Measurements from ENCODE around the gene LRRC49.

- TF ChIP-seq RAD21 (IDR thresholded peaks at IDR 0.05; ENCODE audit: insufficient read depth, low read depth, low read length) = no peak
- no peak for TF ChIP-seq FOS (IDR thresholded peaks at IDR 0.05; ENCODE audit: borderline replicate concordance, extremely low read depth, insufficient read length)
- no peak for TF ChIP-seq SREBF2 (IDR thresholded peaks at IDR 0.05; ENCODE audit: low read length)
- no peak for TF ChIP-seq USF2 (IDR thresholded peaks at IDR 0.05; ENCODE audit: borderline replicate concordance, low read depth, low read length)
- no peak for TF ChIP-seq CEBPB (IDR thresholded peaks at IDR 0.05; ENCODE audit: borderline replicate concordance in 1 of 2, low read depth in 2 of 2, low read length in 2 of 2)
- TF ChIP-seq CTCF (IDR thresholded peaks at IDR 0.05 in 2 of 3, conservative IDR thresholded peaks at IDR 0.05 in 1 of 3; ENCODE audit: control insufficient read depth in 2 of 3, extremely low read depth in 1 of 3, insufficient read depth in 1 of 3, low read depth in 3 of 3, low read length in 3 of 3) = no peak
Measured at GRCh38 chr15:71015342-71015741, 122.7 kb downstream of the LRRC49 start.

Measured in GM12878 (cell line).